Activated B cell treated with CpG ODN at 0.5 μM for 24 hours (primary cell): Measurements from ENCODE around the gene PIK3AP1. TPM values are rescaled to one million over a fixed set of nuclear protein-coding genes. Genes with fewer than 3 reads are reported as not detected.
"Not testable (repeated sequence)": the region's sequence is repeated elsewhere in the genome, so short reads cannot be mapped to it uniquely, and the experiment has no call there.

Experiments used
- ATAC-seq: fragments of 200-7000 bp; cut with Tn5 transposase; one replicate; pipeline ENCODE4 v1.10.0; 2021; ENCODE audit warnings: low read depth, mild to moderate bottlenecking, moderate library complexity
- CTCF ChIA-PET: fragments of 350-600 bp; sonication (Branson Sonifier 250); formaldehyde crosslinking; loops from one replicate; lab custom pipeline; 2021; ENCODE audit warnings: antibody characterized with exemption; lab: Charles Lee
- POLR2A ChIA-PET: fragments of 350-600 bp; sonication (Branson Sonifier 250); formaldehyde crosslinking; loops from one replicate; lab custom pipeline; 2021; ENCODE audit warnings: antibody characterized with exemption; lab: Charles Lee
- DNase-seq: peaks from one replicate; pipeline ENCODE4 v3.0.0; 2022
- H3K27ac Mint-ChIP-seq: one replicate; pipeline ENCODE4 v1.8.0; 2020; ENCODE audit warnings: mixed read lengths
- H3K27me3 Mint-ChIP-seq: one replicate; pipeline ENCODE4 v1.8.0; 2021; ENCODE audit warnings: mixed read lengths
- H3K36me3 Mint-ChIP-seq: one replicate; pipeline ENCODE4 v1.8.0; 2021; ENCODE audit warnings: low read depth, mixed read lengths
- H3K4me1 Mint-ChIP-seq: one replicate; pipeline ENCODE4 v1.8.0; 2021; ENCODE audit warnings: mixed read lengths
- H3K4me3 Mint-ChIP-seq: one replicate; pipeline ENCODE4 v1.8.0; 2020; ENCODE audit warnings: mild to moderate bottlenecking, mixed read lengths
- H3K9me3 Mint-ChIP-seq: one replicate; pipeline ENCODE4 v1.8.0; 2020; ENCODE audit warnings: mixed read lengths
- intact Hi-C: fragments of 100-400 bp; cut with micrococcal nuclease; formaldehyde crosslinking; loops from one replicate; pipeline ENCODE4 v1.15.1; 2024
- total RNA-seq: library from RNA; stranded (reverse); gene quantifications from 2 replicates; pipeline ENCODE4 v1.2.3, GENCODE V29; 2022
- TF ChIP-seq, protein P1 (sequence below): fragments of 200-600 bp; IDR thresholded peaks from one replicate; pipeline ENCODE4 v1.8.0; 2022; ENCODE audit warnings: antibody characterized with exemption, mild to moderate bottlenecking

The PIK3AP1 gene
- total RNA-seq, 1 donor from 2014 or later, result 157 TPM

DNA sequence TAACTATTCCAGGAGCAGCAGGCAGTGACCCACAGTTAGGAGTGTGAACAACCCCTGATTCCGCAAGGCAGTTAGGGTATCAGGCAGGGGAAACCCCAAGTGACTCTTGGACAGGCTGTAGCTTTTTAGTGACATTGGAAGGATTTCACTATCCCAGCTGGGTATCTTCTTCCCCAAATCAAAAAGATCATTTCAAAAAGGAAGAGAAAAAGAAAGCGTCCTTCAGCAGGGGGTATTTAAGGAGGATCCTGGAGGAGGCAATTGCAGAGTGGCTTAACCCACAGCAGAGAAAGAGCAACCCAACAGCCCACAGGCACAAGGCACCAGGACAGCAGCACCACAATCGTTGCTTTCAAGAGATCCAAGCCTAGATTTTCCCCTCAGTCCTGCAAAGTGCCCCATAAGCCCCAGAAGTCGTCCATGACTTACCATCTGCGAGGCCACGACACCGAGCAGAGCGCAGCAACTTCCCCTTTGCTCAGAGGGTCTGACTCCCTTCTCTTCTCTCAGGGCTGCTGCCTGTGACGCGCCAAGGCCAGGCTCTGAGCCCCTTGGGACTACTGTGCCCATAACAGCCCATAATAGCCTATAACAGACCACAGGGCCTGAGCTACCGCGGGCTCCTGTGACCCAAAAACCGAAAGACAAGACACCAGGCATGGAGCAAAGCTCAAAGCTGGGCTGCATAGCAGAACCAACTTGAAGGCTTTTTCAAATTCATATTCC is 19.8 kb downstream of the PIK3AP1 start:
- intact Hi-C loops, result loop anchor here (1.0 to 10.0 kb wide), 12 partner anchors 8 to 724 kb away; partner anchors contain the start of genes BLNK, PGAM1 and PIK3AP1
- DNase-seq (peak; percentile 70), ATAC-seq (peak; percentile 90)
- H3K36me3 Mint-ChIP-seq, result peaks cover 44% of the 10 kb centered on the region
- H3K4me3 Mint-ChIP-seq, result peak overlapping the region; percentile 94
- CTCF ChIA-PET, result interaction anchor here (0.8 to 3.9 kb wide), 6 partner anchors 9 to 60 kb away, joined by 3 to 12 read pairs (median 5); no protein-coding TSS in a partner anchor
- peak overlapping the region; percentile 97 for H3K27ac Mint-ChIP-seq
- TF ChIP-seq, protein P1, sequence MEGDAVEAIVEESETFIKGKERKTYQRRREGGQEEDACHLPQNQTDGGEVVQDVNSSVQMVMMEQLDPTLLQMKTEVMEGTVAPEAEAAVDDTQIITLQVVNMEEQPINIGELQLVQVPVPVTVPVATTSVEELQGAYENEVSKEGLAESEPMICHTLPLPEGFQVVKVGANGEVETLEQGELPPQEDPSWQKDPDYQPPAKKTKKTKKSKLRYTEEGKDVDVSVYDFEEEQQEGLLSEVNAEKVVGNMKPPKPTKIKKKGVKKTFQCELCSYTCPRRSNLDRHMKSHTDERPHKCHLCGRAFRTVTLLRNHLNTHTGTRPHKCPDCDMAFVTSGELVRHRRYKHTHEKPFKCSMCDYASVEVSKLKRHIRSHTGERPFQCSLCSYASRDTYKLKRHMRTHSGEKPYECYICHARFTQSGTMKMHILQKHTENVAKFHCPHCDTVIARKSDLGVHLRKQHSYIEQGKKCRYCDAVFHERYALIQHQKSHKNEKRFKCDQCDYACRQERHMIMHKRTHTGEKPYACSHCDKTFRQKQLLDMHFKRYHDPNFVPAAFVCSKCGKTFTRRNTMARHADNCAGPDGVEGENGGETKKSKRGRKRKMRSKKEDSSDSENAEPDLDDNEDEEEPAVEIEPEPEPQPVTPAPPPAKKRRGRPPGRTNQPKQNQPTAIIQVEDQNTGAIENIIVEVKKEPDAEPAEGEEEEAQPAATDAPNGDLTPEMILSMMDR, result no peak
- H3K9me3 Mint-ChIP-seq, result no peaks in the 10 kb centered on the region
- POLR2A ChIA-PET, result interaction anchor here (0.5 to 3.6 kb wide), 18 partner anchors 9 to 434 kb away, joined by 3 to 31 read pairs (median 4); partner anchors contain the start of gene PIK3AP1
- peaks cover 89% of the 10 kb centered on the region for H3K4me1 Mint-ChIP-seq
- H3K27me3 Mint-ChIP-seq, result no peaks in the 10 kb centered on the region

DNA sequence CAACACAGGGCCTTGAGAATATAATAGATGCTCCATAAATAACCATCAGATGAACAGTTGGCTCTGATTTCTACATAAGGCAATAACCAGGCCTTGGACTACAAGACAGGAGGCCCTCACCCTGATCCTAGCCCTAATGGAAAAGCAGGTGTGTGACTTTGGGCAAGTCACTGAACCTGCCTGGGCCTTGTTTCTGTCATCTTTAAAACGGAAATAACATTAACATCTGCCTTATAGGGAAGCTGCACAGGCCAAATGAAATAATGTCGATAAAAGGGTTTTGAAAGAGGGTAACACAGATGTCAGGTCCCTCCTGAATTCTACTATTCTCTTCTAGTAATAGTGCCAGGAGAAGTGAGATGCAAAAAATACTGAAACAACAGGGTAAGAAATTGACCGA is 20.7 kb downstream of the PIK3AP1 start:
- POLR2A ChIA-PET, result interaction anchor here (0.7 to 3.6 kb wide), 15 partner anchors 8 to 433 kb away, joined by 3 to 31 read pairs (median 6); no protein-coding TSS in a partner anchor
- peak overlapping the region; percentile 97 for H3K27ac Mint-ChIP-seq
- TF ChIP-seq, protein P1, result no peak
- intact Hi-C loops, result loop anchor here (1.0 to 10.0 kb wide), 12 partner anchors 7 to 725 kb away; partner anchors contain the start of genes BLNK, PGAM1 and PIK3AP1
- no peaks in the 10 kb centered on the region for H3K27me3 Mint-ChIP-seq
- peaks cover 43% of the 10 kb centered on the region for H3K36me3 Mint-ChIP-seq
- no peak for DNase-seq
- H3K4me3 Mint-ChIP-seq, result peak overlapping the region; percentile 94
- H3K4me1 Mint-ChIP-seq, result peaks cover 89% of the 10 kb centered on the region
- H3K9me3 Mint-ChIP-seq, result no peaks in the 10 kb centered on the region
- no peak for ATAC-seq
- CTCF ChIA-PET, result interaction anchor here (3.9 kb wide), 1 partner anchor 8 kb away, joined by 12 read pairs; no protein-coding TSS in a partner anchor

DNA sequence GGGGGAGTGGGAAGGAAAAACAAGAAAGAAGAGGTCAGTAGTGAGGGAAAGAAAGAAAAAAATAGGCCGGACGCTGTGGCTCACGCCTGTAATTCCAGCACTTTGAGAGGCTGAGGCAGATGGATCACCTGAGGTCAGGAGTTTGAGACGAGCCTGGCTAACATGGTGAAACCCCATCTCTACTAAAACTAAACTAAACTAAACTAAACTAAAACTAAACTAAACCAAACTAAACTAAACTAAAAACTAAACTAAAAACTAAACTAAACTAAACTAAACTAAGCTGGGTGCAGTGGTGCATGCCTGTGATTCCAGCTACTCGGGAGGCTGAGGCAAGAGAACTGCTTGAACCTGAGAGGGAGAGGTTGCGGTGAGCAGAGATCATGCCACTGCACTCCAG is 22.0 kb downstream of the PIK3AP1 start:
- H3K27me3 Mint-ChIP-seq, ATAC-seq, DNase-seq, H3K9me3 Mint-ChIP-seq, intact Hi-C loops: not testable (repeated sequence)
- Mint-ChIP-seq H3K27ac (peak overlapping the region; percentile 92), H3K4me3 (peak overlapping the region; percentile 84), H3K36me3 (peaks cover 41% of the 10 kb centered on the region), H3K4me1 (peaks cover 89% of the 10 kb centered on the region)
- POLR2A ChIA-PET, result interaction anchor here (1.1 to 3.3 kb wide), 6 partner anchors 11 to 134 kb away, joined by 3 to 33 read pairs (median 8); no protein-coding TSS in a partner anchor
- CTCF ChIA-PET, result interaction anchor here (1.3 kb wide), 1 partner anchor 21 kb away, joined by 3 read pairs; no protein-coding TSS in a partner anchor

DNA sequence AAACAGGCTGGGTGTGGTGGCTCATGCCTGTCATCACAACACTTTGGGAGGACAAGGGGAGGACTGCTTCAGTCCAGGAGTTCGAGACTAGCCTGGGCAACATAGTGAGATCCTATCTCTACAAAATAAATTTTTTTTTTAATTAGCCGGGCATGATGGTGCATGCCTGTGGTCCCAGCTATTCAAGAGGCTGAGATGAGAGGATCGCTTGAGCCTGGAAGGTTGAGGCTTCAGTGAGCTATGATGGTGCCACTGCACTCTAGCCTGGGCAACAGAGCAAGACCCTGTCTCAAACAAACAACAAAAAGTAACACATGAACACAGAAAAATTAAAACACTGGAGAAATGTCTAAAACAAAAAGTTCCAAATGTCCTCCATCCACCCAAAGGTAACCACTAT is 22.9 kb downstream of the PIK3AP1 start:
- H3K4me1 Mint-ChIP-seq, result peaks cover 90% of the 10 kb centered on the region
- ATAC-seq, result no peak
- H3K9me3 Mint-ChIP-seq, result no peaks in the 10 kb centered on the region
- TF ChIP-seq, protein P1, result no peak
- no peaks in the 10 kb centered on the region for H3K27me3 Mint-ChIP-seq
- peaks cover 47% of the 10 kb centered on the region for H3K36me3 Mint-ChIP-seq
- intact Hi-C loops, result no loop called here
- peak overlapping the region; percentile 84 for H3K4me3 Mint-ChIP-seq
- no peak for DNase-seq
- ChIA-PET CTCF (interaction anchor here (0.9 to 2.0 kb wide), 3 partner anchors 21 to 54 kb away, joined by 3 to 6 read pairs (median 4); no protein-coding TSS in a partner anchor), POLR2A (interaction anchor here (0.8 to 2.6 kb wide), 5 partner anchors 11 to 51 kb away, joined by 3 to 33 read pairs (median 6); no protein-coding TSS in a partner anchor)
- H3K27ac Mint-ChIP-seq, result peak overlapping the region; percentile 92

DNA sequence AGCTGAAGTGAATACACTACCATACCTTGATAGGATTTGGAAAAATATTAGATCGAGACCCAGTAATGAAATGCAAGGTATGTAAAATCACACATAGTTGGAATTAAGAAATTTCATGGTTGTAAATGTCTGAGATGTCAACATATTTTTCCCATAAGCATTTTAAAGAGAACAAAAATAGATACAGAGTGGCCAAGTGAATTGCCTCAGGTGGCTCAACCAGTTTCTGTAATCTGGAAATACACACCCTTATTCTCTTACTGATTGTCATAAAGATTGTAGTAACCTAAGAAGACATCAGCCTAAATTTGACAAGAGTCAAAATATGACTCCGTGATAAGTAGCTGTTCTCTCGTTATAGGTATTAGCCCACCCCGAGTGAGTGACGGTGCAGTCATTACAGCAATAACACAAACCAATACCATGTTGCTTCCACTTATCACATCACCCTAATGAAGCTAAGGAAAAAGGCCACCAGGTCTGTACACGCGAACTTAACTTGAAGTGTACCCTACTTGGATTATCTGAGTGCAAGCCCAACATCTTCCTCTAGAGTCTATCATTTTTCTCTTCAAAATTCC is 23.4 kb downstream of the PIK3AP1 start:
- ChIA-PET POLR2A (interaction anchor here (0.8 to 2.9 kb wide), 5 partner anchors 11 to 52 kb away, joined by 3 to 33 read pairs (median 4); no protein-coding TSS in a partner anchor), CTCF (interaction anchor here (0.9 to 2.0 kb wide), 3 partner anchors 30 to 56 kb away, joined by 4 to 6 read pairs (median 6); no protein-coding TSS in a partner anchor)
- Mint-ChIP-seq H3K27me3 (no peaks in the 10 kb centered on the region), H3K4me1 (peaks cover 90% of the 10 kb centered on the region), H3K4me3 (peak overlapping the region; percentile 84), H3K36me3 (peaks cover 51% of the 10 kb centered on the region), H3K27ac (peak overlapping the region; percentile 92), H3K9me3 (no peaks in the 10 kb centered on the region)
- TF ChIP-seq, protein P1, result no peak
- ATAC-seq, result no peak
- intact Hi-C loops, result no loop called here
- DNase-seq, result no peak
